GM21423 (cell line): ENCODE data around the gene ESYT1.

Source experiments
- ATAC-seq: cut with Tn5 transposase; IDR thresholded peaks from one replicate; pipeline ENCODE4 v1.9.1; 2021; ENCODE audit warnings: mild to moderate bottlenecking, moderate library complexity; ENCODE audit not compliant: unreplicated experiment

Gene ESYT1

DNA sequence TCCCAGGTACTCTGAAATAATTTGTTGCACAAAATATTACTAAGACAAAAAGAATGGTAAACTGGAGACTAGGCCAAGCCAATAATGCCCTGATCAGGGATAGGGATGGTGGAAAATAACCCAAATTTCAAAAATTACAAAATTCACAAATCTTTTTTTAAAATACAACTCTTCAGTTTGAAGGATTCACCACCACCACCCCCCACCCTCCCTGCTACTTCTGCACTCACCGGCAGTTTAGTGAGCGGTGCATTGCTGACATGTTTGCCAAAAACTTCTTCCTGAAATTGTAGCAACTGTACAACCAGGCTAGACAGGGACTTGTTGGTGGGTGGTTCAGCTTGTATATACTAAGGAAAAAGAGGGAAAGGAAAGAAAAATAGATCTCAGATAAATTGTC lies 58.9 kb downstream of the ESYT1 start:
- no peak for ATAC-seq

DNA sequence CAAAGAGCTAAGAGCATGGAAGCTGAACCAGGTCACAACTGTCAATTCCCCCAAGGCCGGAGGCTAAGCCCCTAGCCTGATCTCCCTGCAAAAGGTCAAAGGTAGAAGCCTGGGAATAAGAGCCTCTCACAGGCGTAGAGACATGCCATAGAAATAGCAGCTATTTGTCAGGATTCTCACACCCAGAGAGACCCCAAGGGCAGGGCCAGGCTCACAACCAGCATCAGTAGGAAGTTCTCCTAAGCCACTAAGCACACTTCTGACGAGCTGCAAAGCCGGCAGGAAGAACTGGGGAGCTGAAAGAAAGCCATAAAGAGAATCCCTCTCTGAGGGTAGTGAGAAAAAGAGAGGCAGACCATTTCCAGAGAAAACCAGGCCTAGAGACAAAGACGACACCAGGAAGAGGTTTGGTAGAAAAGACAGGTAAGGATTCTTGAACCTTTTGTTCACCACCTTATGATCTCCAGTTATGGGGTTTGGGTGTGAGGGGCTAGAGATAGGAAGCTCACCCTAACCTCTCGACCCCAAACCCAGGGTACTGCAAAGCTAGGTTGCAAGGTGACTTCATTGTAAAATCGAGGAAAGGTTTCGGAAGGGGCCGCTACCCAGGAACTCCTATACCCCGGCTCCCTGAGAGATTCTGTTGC lies 60.2 kb downstream of the ESYT1 start:
- no peak for ATAC-seq

DNA sequence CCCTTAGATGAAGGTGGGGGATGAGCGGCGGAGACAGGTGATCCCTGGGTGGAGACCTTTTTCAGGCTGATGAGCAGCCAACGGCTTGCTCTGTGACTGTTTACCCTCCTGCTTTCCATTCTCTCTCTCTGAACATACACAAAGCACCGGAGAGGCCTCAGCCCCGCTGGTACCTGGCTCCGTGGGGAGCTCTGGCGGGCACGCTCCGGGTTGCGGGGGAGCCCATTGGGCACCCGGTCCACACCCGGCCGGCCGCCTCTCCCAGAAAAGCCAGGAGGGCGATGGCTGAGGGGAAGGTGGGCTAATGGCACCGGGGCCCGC lies 60.7 kb downstream of the ESYT1 start:
- no peak for ATAC-seq

DNA sequence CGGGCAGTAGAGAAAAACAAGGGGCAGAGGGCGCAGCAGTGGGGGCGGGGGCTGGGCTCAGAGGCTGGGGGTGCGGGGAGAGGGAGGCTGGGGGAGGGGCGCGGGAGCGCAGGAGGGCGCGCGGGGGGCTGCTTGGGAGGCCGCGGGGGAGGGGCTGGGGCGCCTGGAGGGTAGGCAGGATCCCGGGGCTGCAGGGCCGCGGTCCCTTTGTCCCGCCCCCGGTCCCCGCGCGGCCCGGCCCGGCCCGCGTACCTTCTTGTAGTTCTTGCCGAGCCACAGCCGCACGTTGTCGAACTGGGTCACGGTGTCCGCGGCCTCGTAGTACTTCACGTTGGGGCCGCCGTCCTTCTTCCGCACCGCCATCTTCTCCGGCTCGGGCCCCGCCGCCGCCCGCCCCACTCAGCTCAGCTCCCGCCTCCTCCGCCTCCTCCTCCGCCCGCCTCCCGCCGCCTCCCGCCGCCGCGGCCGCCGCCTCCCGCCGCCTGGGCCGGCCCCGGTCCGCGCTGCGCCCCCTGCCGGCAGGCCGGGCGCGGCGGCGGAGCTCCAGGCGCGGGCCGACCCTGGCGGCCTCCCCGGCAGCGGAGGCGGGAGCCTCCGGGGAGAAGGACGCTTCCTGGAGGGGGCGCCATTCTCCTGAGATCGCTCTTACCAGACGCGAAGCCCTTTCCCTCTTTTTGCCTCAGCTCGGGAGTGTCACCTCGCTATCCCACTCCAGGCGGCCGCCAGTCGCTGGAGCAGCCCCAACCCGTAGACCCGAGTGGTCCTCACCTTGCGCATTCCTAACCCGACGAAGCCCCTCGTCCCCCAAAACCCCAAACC lies 61.2 kb downstream of the ESYT1 start, which contains the start of gene SMARCC2:
Gene SMARCC2, minus strand, starts transcription at position 385 of the 819 bp plus-strand sequence. Its CDS starts 22 bp downstream, at position 363.
- peak; percentile 72 for ATAC-seq

DNA sequence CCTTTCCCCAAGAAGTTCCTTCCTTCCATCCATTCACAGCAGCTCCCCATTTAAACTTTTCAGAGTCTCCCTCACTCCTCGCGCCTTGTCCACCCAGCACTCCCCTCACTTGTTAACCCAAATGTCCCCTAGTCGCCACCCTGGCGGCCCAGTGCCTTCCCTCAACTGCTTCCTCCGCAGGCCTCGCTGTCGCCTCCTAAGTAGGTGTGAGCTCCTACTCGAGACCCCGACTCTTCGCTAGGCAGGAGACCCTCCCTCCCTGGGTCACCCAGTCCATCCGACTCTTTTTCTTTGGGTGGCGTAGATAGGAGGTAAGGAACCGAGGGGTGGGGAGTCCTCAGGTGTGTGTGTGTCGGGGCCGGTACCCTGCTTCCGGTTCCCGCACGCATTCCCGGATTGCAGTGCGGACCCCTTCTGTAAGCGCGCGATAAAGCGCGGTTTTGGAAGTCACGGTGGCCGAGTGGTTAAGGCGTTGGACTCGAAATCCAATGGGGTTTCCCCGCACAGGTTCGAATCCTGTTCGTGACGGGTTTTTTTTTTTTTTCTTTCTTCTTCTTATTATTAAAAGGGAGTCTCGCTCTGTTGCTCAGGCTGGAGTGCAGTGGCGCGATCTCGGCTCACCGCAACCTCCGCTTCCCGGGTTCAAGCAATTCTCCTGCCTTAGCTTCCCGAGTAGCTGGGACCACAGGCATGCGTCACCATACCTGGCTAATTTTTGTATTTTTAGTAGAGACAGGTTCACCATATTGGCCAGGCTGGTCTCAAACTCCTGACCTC lies 62.0 kb downstream of the ESYT1 start:
- peak; percentile 39 for ATAC-seq

DNA sequence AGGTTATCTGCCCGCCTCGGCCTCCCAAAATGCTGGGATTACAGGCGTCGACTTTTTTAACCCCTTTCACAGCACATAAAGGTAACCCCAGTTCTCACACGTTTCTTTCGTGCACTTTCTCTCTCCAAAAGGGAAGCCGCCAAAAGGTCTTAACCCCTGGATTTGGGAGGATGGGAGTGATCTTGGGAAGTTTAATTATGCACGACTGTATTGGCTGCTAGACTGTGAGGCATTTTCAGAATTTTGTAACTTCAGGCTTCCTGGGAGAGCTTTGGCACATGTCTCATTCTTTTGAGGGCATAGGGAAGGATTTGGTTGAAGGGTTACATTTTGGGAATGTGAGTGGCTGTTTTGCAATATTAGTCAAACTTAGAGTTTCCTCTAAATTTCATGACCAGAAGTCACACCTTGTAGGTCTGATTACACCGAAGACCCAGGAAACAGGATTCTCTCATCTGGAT lies 62.7 kb downstream of the ESYT1 start:
- ATAC-seq: no peak

DNA sequence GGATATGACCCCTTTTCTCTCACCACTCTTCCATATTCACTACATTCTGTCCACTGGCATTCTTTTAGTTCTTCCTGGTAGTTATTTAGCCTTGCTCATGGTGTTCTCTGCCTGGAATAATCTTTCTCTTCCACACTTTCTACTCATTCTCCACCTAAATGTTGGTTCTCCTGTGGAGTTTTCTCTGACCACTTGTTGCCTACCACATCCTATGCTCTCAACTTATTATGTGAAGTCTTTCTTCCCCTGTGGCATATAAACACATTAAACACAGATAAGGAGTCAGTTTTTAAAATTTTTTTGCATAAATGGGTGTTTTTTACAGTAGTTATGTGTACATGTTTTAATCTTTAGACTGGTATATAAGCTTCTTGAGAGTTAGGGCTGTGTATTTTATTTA lies 64.5 kb downstream of the ESYT1 start:
- no peak for ATAC-seq

DNA sequence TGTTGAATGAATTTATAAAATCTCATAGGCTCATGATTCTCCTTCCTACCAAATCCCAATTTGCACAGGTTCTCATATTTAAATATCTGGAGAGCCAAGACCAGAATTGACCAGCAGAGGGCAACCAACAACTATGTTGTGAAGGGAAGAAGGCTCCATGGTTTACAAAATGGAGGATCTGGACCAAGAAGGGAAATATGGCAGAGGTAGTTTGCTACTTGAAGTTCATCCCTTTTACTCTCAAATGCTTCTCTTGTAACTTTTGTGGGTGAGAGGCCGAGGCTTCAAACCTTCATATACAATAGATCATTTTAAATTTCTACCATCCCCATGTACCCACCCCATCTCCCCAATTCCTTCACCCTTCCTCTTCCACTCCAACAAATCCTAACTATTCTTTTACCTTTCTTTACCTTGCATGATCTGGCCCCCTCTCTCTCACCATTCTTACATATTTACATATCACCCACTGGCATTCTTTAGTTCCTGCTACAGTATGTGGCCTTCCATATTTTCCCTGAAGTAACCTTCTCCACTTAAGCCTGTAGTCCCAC lies 65.0 kb downstream of the ESYT1 start:
- no peak for ATAC-seq
